RWPE1 (cell line): ENCODE data around the gene PDE4A.

Experiments
- CTCF ChIA-PET: fragments of 350-600 bp; sonication (Branson Sonifier 250); formaldehyde crosslinking; extraction: SDS; loops from one replicate; lab custom pipeline; 2021; lab: Yijun Ruan, JAX
- POLR2A ChIA-PET: fragments of 400-600 bp; formaldehyde crosslinking; extraction: SDS; loops from one replicate; lab custom pipeline; 2020; ENCODE audit warnings: antibody characterized with exemption; ENCODE audit not compliant: low non-redundant PET; lab: Yijun Ruan, JAX
- DNase-seq: peaks from one replicate; pipeline ENCODE4 v3.0.0; 2012; ENCODE audit warnings: low spot score
- H3K27ac ChIP-seq: fragments of 450-650 bp; 2 replicates; pipeline ENCODE4 v1.5.1; 2017
- TF ChIP-seq, protein P1 (sequence below): fragments of 450-650 bp; conservative IDR thresholded peaks from 2 replicates; pipeline ENCODE4 v1.5.1; 2017; ENCODE audit warnings: low read depth, mild to moderate bottlenecking

Gene PDE4A

DNA sequence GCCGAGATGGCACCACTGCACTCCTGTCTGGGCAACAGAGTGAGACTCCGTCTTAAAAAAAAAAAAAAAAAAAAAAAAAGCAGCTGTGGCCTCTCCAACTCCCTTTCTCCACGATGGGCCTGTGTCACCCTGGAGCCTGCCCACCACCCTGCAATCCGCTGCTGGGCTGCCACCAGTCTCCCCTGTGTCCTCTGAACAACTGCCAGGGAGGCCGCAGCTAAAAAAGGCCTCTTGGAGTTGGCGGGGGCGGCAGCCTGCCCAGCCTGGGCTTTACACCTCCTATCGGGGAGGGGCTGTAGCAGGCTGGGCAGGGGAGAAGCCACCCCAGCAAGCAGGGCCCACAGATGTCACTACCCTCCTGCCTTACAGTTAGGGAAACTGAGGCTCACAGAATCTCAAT, 20.5 kb upstream of the PDE4A start:
- CTCF ChIA-PET: interaction anchor here (0.8 to 1.6 kb wide), 5 partner anchors 9 to 141 kb away, joined by 3 to 5 read pairs (median 4); no protein-coding TSS in a partner anchor
- TF ChIP-seq, protein P1, sequence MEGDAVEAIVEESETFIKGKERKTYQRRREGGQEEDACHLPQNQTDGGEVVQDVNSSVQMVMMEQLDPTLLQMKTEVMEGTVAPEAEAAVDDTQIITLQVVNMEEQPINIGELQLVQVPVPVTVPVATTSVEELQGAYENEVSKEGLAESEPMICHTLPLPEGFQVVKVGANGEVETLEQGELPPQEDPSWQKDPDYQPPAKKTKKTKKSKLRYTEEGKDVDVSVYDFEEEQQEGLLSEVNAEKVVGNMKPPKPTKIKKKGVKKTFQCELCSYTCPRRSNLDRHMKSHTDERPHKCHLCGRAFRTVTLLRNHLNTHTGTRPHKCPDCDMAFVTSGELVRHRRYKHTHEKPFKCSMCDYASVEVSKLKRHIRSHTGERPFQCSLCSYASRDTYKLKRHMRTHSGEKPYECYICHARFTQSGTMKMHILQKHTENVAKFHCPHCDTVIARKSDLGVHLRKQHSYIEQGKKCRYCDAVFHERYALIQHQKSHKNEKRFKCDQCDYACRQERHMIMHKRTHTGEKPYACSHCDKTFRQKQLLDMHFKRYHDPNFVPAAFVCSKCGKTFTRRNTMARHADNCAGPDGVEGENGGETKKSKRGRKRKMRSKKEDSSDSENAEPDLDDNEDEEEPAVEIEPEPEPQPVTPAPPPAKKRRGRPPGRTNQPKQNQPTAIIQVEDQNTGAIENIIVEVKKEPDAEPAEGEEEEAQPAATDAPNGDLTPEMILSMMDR: no peak
- POLR2A ChIA-PET: interaction anchor here (0.6 kb wide), 1 partner anchor 141 kb away, joined by 3 read pairs; no protein-coding TSS in a partner anchor
- peak overlapping the region; percentile 20; the same call in 1 of the 2 replicates for H3K27ac ChIP-seq
- DNase-seq: no peak

DNA sequence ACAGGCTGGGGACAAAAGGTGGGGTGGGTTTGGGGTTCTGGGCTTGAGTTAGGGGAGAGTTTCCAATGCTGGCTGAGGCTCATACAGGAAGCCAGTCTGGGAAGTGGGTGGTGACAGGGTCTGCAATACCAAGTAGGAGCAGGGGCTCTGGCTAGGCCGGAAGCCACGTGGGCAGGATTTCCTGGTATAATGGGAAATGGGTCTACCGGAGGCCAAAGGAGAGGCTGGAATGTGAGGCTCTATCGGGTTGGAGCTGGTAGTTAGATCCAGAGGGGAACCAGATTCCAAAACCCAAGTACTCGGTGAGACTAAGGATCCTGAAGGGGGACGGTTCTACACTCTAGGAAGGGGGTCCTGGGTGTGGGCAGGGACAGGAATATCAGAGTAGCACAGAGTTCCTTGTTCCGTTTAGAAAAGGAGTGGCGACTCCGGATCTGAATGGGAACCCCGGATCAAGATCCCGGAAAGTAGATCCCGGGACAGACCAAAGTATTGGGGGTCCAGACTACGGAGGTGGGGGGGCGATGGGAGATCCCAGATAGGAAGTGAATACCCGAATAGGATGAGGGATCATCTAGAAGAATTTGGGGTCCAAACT, 17.8 kb upstream of the PDE4A start:
- TF ChIP-seq, protein P1: no peak
- peak overlapping the region; percentile 70 for H3K27ac ChIP-seq
- CTCF ChIA-PET: interaction anchor here (1.7 kb wide), 1 partner anchor 81 kb away, joined by 4 read pairs; no protein-coding TSS in a partner anchor
- POLR2A ChIA-PET: no interaction called here
- no peak for DNase-seq

DNA sequence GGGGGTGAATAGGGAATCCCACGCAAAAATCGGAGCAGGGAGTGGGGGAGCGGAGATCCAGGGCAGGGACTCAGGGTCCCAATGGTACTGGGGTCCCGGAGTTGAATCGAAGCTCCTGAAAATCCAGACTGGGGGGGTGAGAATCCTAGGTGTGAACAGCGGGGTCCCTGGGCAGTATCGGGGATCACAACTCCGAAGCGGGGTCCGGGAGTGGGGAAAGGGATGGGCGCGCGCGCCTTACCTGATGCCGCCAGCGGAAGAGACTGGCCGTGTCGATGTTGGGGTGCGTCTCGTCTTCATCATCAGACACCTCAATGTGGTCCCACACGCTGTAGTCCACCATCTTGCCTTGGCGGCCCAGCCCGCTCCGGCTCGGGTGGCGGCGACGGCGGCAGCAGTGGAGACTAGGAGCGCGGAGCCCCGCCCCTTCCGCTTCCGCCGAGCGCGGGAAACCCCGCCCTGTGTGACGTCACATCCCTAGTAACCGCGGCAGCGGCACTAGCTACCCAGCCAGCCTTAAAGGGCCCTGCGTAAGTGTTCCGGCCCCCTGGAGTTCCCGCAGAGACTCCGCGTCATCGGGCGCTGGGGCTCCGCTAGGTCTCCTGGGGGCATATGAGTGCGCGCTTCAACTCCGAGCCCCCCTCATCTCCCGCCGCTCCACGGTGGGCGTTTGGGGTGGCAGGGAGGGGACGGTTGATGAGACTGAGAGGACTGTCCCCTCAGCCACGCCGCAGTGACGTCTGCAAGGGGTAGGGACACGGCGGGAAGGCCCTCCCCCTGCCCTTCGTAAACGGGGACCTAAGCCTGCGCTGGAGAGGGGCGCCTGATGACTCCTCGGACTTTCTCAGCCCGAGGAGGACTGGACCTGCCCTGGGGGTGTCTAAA, 17.0 kb upstream of the PDE4A start, which contains the start of gene CDC37:
TSS of gene CDC37 (minus strand) at position 406 of the 885 bp plus-strand sequence. CDS start at position 343, 63 bp downstream.
- TF ChIP-seq, protein P1: no peak
- peak within 1 kb of the TSS; percentile 70 for H3K27ac ChIP-seq
- ChIA-PET POLR2A (no interaction called here), CTCF (interaction anchor here (0.6 to 3.7 kb wide), 11 partner anchors 14 to 263 kb away, joined by 3 to 32 read pairs (median 4); no protein-coding TSS in a partner anchor)
- DNase-seq: peak; percentile 98

DNA sequence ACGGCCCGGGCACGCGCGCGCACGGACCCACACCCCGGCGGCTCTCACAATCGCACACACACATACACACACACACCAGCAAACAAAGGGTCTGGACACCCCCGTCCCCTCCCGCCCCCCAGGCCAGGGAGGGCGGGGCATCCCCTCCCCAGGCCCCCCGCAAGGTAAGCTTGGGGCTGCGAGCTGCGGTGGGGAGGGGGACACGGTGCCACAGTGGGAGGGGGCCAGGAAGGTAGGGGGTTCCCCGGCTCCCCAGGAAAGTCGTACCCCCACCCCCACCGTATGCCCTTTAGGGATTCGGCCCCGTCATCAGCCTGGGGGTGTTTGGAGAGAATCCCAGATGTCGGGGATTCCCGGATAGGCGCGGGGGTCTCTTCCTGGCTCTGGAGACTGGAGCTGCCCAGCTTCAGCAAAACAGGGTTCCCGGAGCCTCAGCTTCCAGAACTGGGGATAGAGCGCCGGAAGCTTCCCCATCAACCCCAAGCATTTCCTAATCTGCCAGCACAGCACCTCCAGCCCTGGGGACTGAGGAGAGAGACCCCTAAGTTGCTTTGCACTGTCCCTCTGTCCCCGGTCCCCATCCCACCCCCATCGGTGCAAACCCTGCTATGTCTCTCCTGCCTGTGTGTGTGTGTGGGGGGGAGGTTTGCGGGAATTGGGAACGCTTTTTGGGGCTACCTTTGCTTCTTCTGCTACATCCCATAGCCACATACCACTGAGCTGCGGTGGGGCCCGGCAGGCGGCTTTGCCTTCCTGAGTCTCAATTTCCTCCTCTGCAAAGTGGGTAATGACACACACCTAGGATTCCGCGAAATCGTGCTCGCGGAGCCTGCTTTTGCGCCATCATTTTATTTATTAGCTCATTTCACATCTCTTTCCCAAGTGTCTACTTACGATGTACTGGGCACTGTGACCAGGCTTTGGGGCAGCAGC, 15.2 kb upstream of the PDE4A start:
- no peak for DNase-seq
- TF ChIP-seq, protein P1: no peak
- ChIA-PET POLR2A (no interaction called here), CTCF (interaction anchor here (0.6 to 3.7 kb wide), 10 partner anchors 8 to 359 kb away, joined by 3 to 32 read pairs (median 4); no protein-coding TSS in a partner anchor)
- H3K27ac ChIP-seq: no peak overlapping the region

DNA sequence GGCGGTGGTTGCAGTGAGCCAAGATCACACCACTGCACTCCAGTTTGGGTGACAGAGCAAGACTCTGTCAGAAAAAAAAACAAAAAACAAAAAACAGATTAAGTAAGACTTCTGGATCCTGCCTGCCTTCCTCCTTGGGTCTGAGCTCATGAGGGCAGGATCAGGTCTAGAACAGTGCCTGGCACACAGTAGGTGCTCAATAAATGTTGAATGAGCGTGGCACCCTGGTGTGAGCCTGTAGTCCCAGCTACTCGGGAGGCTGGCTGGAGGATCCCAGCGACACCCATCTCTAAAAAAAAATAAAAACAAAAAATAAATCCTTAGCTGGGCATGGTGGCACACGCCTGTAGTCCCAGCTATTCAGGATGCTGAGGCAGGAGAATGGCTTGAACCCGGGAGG, 14.1 kb upstream of the PDE4A start:
- no peak for DNase-seq
- POLR2A ChIA-PET: interaction anchor here (0.6 kb wide), 1 partner anchor 88 kb away, joined by 3 read pairs; no protein-coding TSS in a partner anchor
- H3K27ac ChIP-seq: no peak overlapping the region
- CTCF ChIA-PET: interaction anchor here (0.6 to 3.7 kb wide), 6 partner anchors 11 to 139 kb away, joined by 3 to 32 read pairs (median 4); no protein-coding TSS in a partner anchor
- TF ChIP-seq, protein P1: no peak
